ENCODE measurements around the gene SREBF1.

SREBF1 gene

GRCh38 chr17:17779015-17779611, 57.7 kb downstream of the SREBF1 start:
- DNase-seq (ENCODE audit: low spot score): no peak

GRCh38 chr17:17778308-17779014, 58.3 kb downstream of the SREBF1 start:
- DNase-seq (ENCODE audit: low spot score): no peak

- DNase-seq (ENCODE audit: low spot score): no peak
These were observed 59.9 kb downstream of the SREBF1 start for GRCh38 chr17:17776889-17777288.

GRCh38 chr17:17774009-17774881, 62.5 kb downstream of the SREBF1 start:
- DNase-seq (ENCODE audit: low spot score): peak; percentile 30

- DNase-seq (ENCODE audit: low spot score): no peak
These were observed 64.6 kb downstream of the SREBF1 start for GRCh38 chr17:17772231-17772630.

- no peak for DNase-seq (ENCODE audit: low spot score)
These were observed 65.1 kb downstream of the SREBF1 start for GRCh38 chr17:17771498-17772201.

GRCh38 chr17:17770632-17771044, 66.1 kb downstream of the SREBF1 start:
- DNase-seq (ENCODE audit: low spot score): no peak

- no peak for DNase-seq (ENCODE audit: low spot score)
These were observed 66.7 kb downstream of the SREBF1 start for GRCh38 chr17:17769869-17770631.

GRCh38 chr17:17768424-17769088, 68.2 kb downstream of the SREBF1 start:
- no peak for DNase-seq (ENCODE audit: low spot score)

- no peak for DNase-seq (ENCODE audit: low spot score)
These were observed 68.8 kb downstream of the SREBF1 start for GRCh38 chr17:17767887-17768418.

GRCh38 chr17:17767154-17767869, 69.5 kb downstream of the SREBF1 start:
- no peak for DNase-seq (ENCODE audit: low spot score)

- no peak for DNase-seq (ENCODE audit: low spot score)
These were observed 70.1 kb downstream of the SREBF1 start for GRCh38 chr17:17766744-17767120.

GRCh38 chr17:17766077-17766743, 70.6 kb downstream of the SREBF1 start:
- no peak for DNase-seq (ENCODE audit: low spot score)

- DNase-seq (ENCODE audit: low spot score): no peak
These were observed 71.3 kb downstream of the SREBF1 start for GRCh38 chr17:17765359-17766076.

- DNase-seq (ENCODE audit: low spot score): no peak
These were observed 73.1 kb downstream of the SREBF1 start for GRCh38 chr17:17763734-17764133.

- no peak for DNase-seq (ENCODE audit: low spot score)
These were observed 73.7 kb downstream of the SREBF1 start for GRCh38 chr17:17763136-17763535.

GRCh38 chr17:17762744-17763105, 74.1 kb downstream of the SREBF1 start:
- no peak for DNase-seq (ENCODE audit: low spot score)
